HG03175 (cell line): Measurements from ENCODE around the gene SLC4A2.

Experiments
- ATAC-seq: cut with Tn5 transposase; IDR thresholded peaks from one replicate; pipeline ENCODE4 v1.9.1; 2021; ENCODE audit warnings: mild to moderate bottlenecking, moderate library complexity; ENCODE audit not compliant: unreplicated experiment

SLC4A2 gene

DNA sequence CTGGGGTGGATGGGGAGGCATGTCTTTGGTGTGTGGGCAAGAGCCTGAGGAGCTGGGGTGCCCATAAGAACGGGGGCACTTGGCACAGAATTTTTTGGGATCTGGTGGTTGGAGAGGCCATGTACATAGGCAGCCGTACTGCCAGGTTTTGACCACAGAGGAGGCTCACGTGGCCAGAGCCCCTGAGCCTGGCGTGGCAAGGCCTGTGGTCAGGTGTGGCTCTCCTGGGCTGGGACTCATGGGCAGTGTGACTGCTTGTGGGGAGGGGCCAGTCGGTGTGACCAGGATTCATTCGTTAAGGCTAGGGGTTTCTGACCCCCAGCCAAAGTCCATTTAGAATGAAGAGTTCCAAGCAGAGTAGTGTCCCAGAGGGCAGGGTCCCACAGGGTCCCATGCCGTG, 65.1 kb downstream of the SLC4A2 start:
- no peak for ATAC-seq

DNA sequence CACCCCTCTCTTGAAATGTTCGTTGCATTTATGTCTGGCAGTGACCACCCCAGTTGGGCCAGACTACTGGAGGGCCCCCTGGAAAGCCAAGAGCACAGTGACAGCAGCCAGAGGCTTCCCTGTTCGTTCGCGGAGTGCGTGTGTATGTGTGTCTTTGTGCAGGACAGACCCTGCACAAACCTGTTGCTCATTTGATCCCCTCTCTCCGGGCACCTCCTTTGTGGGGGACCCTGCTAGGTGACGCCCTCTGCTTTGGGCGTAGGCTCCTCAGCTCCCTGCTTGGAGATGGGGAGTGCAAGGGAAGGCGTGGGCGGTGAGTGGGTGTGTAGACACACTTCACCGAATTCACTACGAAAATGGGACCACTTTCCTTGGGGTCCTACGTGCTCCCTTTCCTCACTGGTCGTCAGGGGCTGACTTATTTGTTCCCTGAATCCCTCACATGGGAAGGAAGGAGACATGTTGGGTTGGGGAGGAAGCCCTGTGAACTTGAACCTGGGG, 65.6 kb downstream of the SLC4A2 start:
- ATAC-seq = no peak

DNA sequence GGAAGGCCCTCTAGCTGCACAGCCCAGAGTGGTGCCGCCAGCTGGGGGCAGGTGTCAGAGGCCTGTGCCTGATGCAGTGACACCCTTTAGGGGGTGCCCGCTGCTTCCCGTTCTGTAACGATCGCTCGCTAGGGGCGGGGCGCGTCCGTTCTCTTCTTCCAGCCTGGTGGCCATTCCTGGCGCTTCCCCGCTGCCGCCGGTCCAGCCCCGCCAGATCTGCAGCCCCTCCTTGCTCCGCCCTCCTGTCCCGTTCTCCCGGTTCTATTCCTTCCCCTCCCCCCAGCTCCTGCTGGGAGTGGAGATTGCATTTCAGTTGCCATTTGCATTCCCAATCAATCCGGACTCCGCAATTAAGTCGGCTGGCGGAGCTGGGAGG, 66.1 kb downstream of the SLC4A2 start:
- ATAC-seq = no peak

DNA sequence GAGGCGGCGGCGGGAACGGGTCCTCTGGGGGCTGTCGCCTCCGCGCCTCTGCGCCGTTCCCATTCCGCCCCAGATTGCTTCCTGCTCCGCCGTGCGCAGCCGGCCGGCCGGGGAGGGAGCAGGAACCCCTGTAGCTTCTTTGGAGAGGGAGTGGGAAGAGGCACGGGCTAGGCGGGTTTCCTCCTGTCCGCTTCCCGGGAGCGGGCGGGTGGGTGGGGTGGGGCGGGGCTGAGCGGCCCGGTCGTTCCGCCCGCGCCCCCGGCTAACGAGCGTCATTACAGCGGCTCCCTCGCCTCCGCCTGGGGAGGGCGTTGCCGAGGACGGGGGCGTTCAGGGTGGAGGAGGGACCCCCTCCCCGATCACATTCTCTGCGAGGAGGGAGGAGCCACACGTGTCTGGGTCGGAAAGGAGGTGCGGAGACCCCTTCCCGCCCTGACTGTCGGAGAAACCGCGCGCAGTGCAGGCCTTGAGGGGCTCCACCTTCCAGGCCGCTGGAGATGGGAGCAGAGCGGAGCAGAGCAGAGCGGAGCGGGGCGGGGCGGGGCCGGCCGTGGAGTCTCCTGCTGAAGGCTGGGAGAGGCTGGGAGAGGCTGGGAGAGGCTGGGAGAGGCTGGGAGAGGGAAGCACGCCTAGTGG, 66.6 kb downstream of the SLC4A2 start:
- no peak for ATAC-seq
